Measurements from ENCODE around the gene RHBDF2. TPM values are rescaled to one million over a fixed set of nuclear protein-coding genes. Genes with fewer than 3 reads are reported as not detected.

The RHBDF2 gene
- polyA plus RNA-seq, 1 donor (not counting 4 experiments of a cell fraction or from before 2014, with no cell fraction given) = 14.9 TPM

DNA sequence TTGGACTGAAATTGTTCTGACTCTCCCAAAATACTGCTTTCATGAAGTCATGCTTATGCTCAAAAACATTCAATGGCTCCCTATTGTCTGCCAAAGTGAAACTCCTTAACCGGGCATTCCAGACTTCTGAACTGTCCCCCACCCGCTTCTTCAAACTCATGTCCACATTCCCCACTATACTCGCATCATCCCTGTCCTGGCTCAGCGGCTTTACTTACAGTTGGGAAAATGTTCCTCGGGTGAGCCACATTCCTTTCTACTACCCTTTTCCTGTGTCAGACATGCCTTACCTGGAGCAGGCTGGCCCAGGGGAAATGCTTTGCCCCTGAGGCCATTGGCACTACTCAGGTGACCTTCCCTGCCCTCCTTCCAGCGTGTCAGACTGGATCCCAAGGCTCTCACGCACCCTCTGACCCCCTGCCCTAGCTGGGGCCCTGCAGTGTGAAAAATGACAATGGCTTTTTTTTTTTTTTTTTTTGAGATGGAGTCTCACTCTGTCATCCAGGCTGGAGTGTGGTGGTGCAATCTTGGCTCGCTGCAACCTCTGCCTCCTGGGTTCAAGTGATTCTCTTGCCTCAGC lies 30.9 kb upstream of the RHBDF2 start:
- H3K9ac ChIP-seq (ENCODE audit: control insufficient read depth, extremely low read depth, insufficient read depth, low read length) = peak overlapping the region; percentile 44
- no peak overlapping the region for H2AFZ ChIP-seq (ENCODE audit: control insufficient read depth, low read length)
- H3K36me3 ChIP-seq (ENCODE audit: control insufficient read depth in 2 of 2, extremely low read depth in 1 of 2, insufficient read depth in 2 of 2, low read length in 2 of 2) = no peaks in the 10 kb centered on the region
- TF ChIP-seq, protein P1, sequence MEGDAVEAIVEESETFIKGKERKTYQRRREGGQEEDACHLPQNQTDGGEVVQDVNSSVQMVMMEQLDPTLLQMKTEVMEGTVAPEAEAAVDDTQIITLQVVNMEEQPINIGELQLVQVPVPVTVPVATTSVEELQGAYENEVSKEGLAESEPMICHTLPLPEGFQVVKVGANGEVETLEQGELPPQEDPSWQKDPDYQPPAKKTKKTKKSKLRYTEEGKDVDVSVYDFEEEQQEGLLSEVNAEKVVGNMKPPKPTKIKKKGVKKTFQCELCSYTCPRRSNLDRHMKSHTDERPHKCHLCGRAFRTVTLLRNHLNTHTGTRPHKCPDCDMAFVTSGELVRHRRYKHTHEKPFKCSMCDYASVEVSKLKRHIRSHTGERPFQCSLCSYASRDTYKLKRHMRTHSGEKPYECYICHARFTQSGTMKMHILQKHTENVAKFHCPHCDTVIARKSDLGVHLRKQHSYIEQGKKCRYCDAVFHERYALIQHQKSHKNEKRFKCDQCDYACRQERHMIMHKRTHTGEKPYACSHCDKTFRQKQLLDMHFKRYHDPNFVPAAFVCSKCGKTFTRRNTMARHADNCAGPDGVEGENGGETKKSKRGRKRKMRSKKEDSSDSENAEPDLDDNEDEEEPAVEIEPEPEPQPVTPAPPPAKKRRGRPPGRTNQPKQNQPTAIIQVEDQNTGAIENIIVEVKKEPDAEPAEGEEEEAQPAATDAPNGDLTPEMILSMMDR (optimal IDR thresholded peaks at IDR 0.05 in 1 of 3, IDR thresholded peaks at IDR 0.05 in 1 of 3, conservative IDR thresholded peaks at IDR 0.05 in 1 of 3; ENCODE audit: extremely low read depth in 1 of 3, insufficient read depth in 2 of 3, low read length in 3 of 3) = no peak
- no peak for TF ChIP-seq EZH2 (IDR thresholded peaks at IDR 0.05; ENCODE audit: low read length)
- FAIRE-seq = peak; percentile 87
- peak; percentile 71 for DNase-seq (ENCODE audit: low read depth, low spot score)
- peaks cover 53% of the 10 kb centered on the region for H3K4me1 ChIP-seq (ENCODE audit: control insufficient read depth, extremely low read depth, insufficient read depth, low read length)
- peak overlapping the region; percentile 54 for H3K27ac ChIP-seq (ENCODE audit: control insufficient read depth, insufficient read depth, low read length)
- H3K27me3 ChIP-seq (ENCODE audit: control insufficient read depth, extremely low read depth, insufficient read depth, low read length) = peaks cover 8% of the 10 kb centered on the region
- H3K9me3 ChIP-seq (ENCODE audit: control insufficient read depth, low read depth, low read length) = no peaks in the 10 kb centered on the region
- H3K79me2 ChIP-seq (ENCODE audit: control insufficient read depth, insufficient read depth, low read length) = no peaks in the 10 kb centered on the region
- no peak overlapping the region for H3K4me3 ChIP-seq (ENCODE audit: control insufficient read depth in 2 of 3, extremely low read depth in 1 of 3, insufficient read depth in 2 of 3, low read depth in 1 of 3, low read length in 3 of 3)
- H3K4me2 ChIP-seq (ENCODE audit: control insufficient read depth, extremely low read depth, insufficient read depth, low read depth, low read length) = peak overlapping the region; percentile 58
- no peaks in the 10 kb centered on the region for H3K9me1 ChIP-seq (ENCODE audit: control insufficient read depth, extremely low read depth, insufficient read depth, low read length)
- dilution Hi-C loops (cut with MboI; ENCODE audit: extremely low pct_ligation_motif_present, low sequenced_read_pairs) = no loop called here
- H4K20me1 ChIP-seq (ENCODE audit: control insufficient read depth, extremely low read depth, insufficient read depth, low read length) = no peaks in the 10 kb centered on the region

DNA sequence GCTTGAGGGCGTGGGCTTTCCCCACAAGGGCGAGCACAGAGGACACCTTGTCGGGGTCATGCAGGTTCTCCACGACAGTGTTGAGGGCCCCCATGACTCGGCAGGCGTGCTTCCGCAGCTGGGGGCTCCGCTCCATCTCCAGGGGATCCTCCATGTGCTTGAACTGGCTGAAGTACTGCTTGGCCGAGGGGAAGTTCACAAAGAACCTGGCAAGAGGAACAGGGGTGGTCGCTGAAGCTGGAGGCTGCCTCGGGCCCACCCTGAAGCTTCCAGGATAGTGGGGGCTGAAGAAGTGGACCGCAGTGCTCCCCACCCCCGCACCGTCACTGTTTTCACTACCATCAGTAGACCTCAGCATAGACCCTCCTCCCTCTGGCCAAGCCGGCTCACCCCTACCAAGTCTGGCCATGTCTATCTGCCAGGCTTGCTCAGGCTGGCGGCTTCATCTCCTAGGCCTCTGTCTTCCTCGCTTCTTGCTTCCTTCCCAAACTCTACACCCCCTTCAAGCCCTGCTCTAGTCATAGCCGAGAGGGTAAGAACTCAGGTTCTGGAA lies 30.3 kb upstream of the RHBDF2 start:
- no peaks in the 10 kb centered on the region for H3K79me2 ChIP-seq (ENCODE audit: control insufficient read depth, insufficient read depth, low read length)
- no peak overlapping the region for H2AFZ ChIP-seq (ENCODE audit: control insufficient read depth, low read length)
- no peak overlapping the region for H3K4me3 ChIP-seq (ENCODE audit: control insufficient read depth in 2 of 3, extremely low read depth in 1 of 3, insufficient read depth in 2 of 3, low read depth in 1 of 3, low read length in 3 of 3)
- H3K4me1 ChIP-seq (ENCODE audit: control insufficient read depth, extremely low read depth, insufficient read depth, low read length) = peaks cover 53% of the 10 kb centered on the region
- peak overlapping the region; percentile 54 for H3K27ac ChIP-seq (ENCODE audit: control insufficient read depth, insufficient read depth, low read length)
- no peak for DNase-seq (ENCODE audit: low read depth, low spot score)
- H3K27me3 ChIP-seq (ENCODE audit: control insufficient read depth, extremely low read depth, insufficient read depth, low read length) = peaks cover 2% of the 10 kb centered on the region
- peak overlapping the region; percentile 58 for H3K4me2 ChIP-seq (ENCODE audit: control insufficient read depth, extremely low read depth, insufficient read depth, low read depth, low read length)
- peak overlapping the region; percentile 44 for H3K9ac ChIP-seq (ENCODE audit: control insufficient read depth, extremely low read depth, insufficient read depth, low read length)
- no peak for TF ChIP-seq EZH2 (IDR thresholded peaks at IDR 0.05; ENCODE audit: low read length)
- TF ChIP-seq, protein P1 (optimal IDR thresholded peaks at IDR 0.05 in 1 of 3, IDR thresholded peaks at IDR 0.05 in 1 of 3, conservative IDR thresholded peaks at IDR 0.05 in 1 of 3; ENCODE audit: extremely low read depth in 1 of 3, insufficient read depth in 2 of 3, low read length in 3 of 3) = no peak
- FAIRE-seq = no peak
- H3K9me1 ChIP-seq (ENCODE audit: control insufficient read depth, extremely low read depth, insufficient read depth, low read length) = no peaks in the 10 kb centered on the region
- no peaks in the 10 kb centered on the region for H4K20me1 ChIP-seq (ENCODE audit: control insufficient read depth, extremely low read depth, insufficient read depth, low read length)
- no peaks in the 10 kb centered on the region for H3K36me3 ChIP-seq (ENCODE audit: control insufficient read depth in 2 of 2, extremely low read depth in 1 of 2, insufficient read depth in 2 of 2, low read length in 2 of 2)
- dilution Hi-C loops (cut with MboI; ENCODE audit: extremely low pct_ligation_motif_present, low sequenced_read_pairs) = no loop called here
- no peaks in the 10 kb centered on the region for H3K9me3 ChIP-seq (ENCODE audit: control insufficient read depth, low read depth, low read length)

All from keratinocyte (primary cell).